Endodermal cell (in vitro differentiated cells): ENCODE data around the gene SDK1. TPM values are rescaled to one million over a fixed set of nuclear protein-coding genes. Genes with fewer than 3 reads are reported as not detected.
A peak's percentile ranks its signal among the peaks of the same experiment; 100 is the strongest.

Experiments
- DNase-seq: peaks from one replicate; pipeline ENCODE4 v3.0.0-alpha.2; 2017
- H3K27ac ChIP-seq: 2 replicates; pipeline ENCODE4 v1.5.1; 2013; ENCODE audit warnings: mild to moderate bottlenecking, low read depth, low read length, moderate library complexity
- H3K27me3 ChIP-seq: 2 replicates; pipeline ENCODE4 v1.6.1; 2013; ENCODE audit warnings: mild to moderate bottlenecking, low read length, moderate library complexity; ENCODE audit not compliant: insufficient read depth, control insufficient read depth, poor library complexity, severe bottlenecking
- H3K36me3 ChIP-seq: 2 replicates; pipeline ENCODE4 v1.7.0; 2013; ENCODE audit warnings: mild to moderate bottlenecking, low read length, moderate library complexity; ENCODE audit not compliant: control insufficient read depth, insufficient read depth
- H3K4me1 ChIP-seq: one replicate; pipeline ENCODE4 v1.7.0; 2013; ENCODE audit warnings: low read length; ENCODE audit not compliant: control insufficient read depth, insufficient read depth
- H3K4me3 ChIP-seq: 2 replicates; pipeline ENCODE4 v1.5.1; 2013; ENCODE audit warnings: mild to moderate bottlenecking, low read length, moderate library complexity
- H3K9ac ChIP-seq: 2 replicates; pipeline ENCODE4 v1.6.1; 2013; ENCODE audit warnings: mild to moderate bottlenecking, low read length, moderate library complexity; ENCODE audit not compliant: poor library complexity, severe bottlenecking; ENCODE audit errors: extremely low read depth
- H3K9me3 ChIP-seq: 2 replicates; pipeline ENCODE4 v1.6.1; 2013; ENCODE audit warnings: mild to moderate bottlenecking, low read length, moderate library complexity; ENCODE audit not compliant: control insufficient read depth
- H3K27ac Mint-ChIP-seq: 2 replicates; pipeline ENCODE4 v1.8.0; 2020; ENCODE audit warnings: mixed read lengths
- H3K27me3 Mint-ChIP-seq: 2 replicates; pipeline ENCODE4 v1.8.0; 2021; ENCODE audit warnings: mild to moderate bottlenecking, mixed read lengths; ENCODE audit not compliant: insufficient read depth
- H3K36me3 Mint-ChIP-seq: 2 replicates; pipeline ENCODE4 v1.8.0; 2020; ENCODE audit warnings: low read depth, mixed read lengths
- H3K4me1 Mint-ChIP-seq: 2 replicates; pipeline ENCODE4 v1.8.0; 2020; ENCODE audit warnings: mixed read lengths
- H3K4me3 Mint-ChIP-seq: 2 replicates; pipeline ENCODE4 v1.8.0; 2020; ENCODE audit warnings: mild to moderate bottlenecking, moderate library complexity, mixed read lengths
- H3K9me3 Mint-ChIP-seq: 2 replicates; pipeline ENCODE4 v1.8.0; 2020; ENCODE audit warnings: mild to moderate bottlenecking, mixed read lengths
- CTCF ChIP-seq: fragments of 200-600 bp; sonication (generic); conservative IDR thresholded peaks from 2 replicates; pipeline ENCODE4 v1.5.0; 2021; ENCODE audit warnings: antibody characterized with exemption, mild to moderate bottlenecking
- WGBS, 2 experiments: methylation state at CpG; one replicate each; pipeline versions ENCODE4 v1.1.5 to v1.1.7; 2013; ENCODE audit warnings: missing lambda C conversion rate in 2 of 2, mixed read lengths in 1 of 2; ENCODE audit not compliant: insufficient coverage in 1 of 2, insufficient read length in 1 of 2; 5-methylcytosine and 5-hydroxymethylcytosine counted together
- total RNA-seq, 2 donors: library from RNA; stranded (reverse); fragmentation: NEBNext Ultra II Directional in 1 of 2; extraction: Animal tissue kit (Norgen Biotek cat#: 25700) in 1 of 2; gene quantifications; 2 replicates in 1 of 2; 3 replicates in 1 of 2; pipeline ENCODE4 v1.2.1, GENCODE V29; 2021

SDK1 gene
- total RNA-seq, 2 donors from 2014 or later = 22.7 to 23.1 TPM

- H3K27me3 ChIP-seq = no peaks in the 10 kb centered on the region
- H3K9me3 ChIP-seq = no peaks in the 10 kb centered on the region
- 85 to 100% methylated on average over 1 to 6 of the region's 6 CpGs for WGBS, 2 experiments
- peaks cover 1% of the 10 kb centered on the region for H3K9me3 Mint-ChIP-seq
- H3K27me3 Mint-ChIP-seq = peaks cover 1% of the 10 kb centered on the region
- peak; percentile 84 for DNase-seq
- H3K9ac ChIP-seq = no peak overlapping the region
- no peak overlapping the region for H3K4me3 ChIP-seq
- H3K27ac ChIP-seq = no peak overlapping the region
- no peak overlapping the region for H3K4me3 Mint-ChIP-seq
- H3K4me1 Mint-ChIP-seq = peaks cover 4% of the 10 kb centered on the region
- no peaks in the 10 kb centered on the region for H3K4me1 ChIP-seq
- no peak overlapping the region for H3K27ac Mint-ChIP-seq
- peaks cover 10% of the 10 kb centered on the region for H3K36me3 Mint-ChIP-seq
- no peaks in the 10 kb centered on the region for H3K36me3 ChIP-seq
- peak; percentile 77 for TF ChIP-seq CTCF
Observed at GRCh38 chr7:4226524-4226882, 925.5 kb downstream of the SDK1 start.

- DNase-seq = peak; percentile 24
- no peaks in the 10 kb centered on the region for H3K4me1 ChIP-seq
- Mint-ChIP-seq H3K27me3 (peaks cover 1% of the 10 kb centered on the region), H3K4me1 (peaks cover 7% of the 10 kb centered on the region), H3K9me3 (peaks cover 1% of the 10 kb centered on the region), H3K27ac (no peak overlapping the region), H3K36me3 (peaks cover 10% of the 10 kb centered on the region), H3K4me3 (no peak overlapping the region)
- no peak overlapping the region for H3K9ac ChIP-seq
- no peaks in the 10 kb centered on the region for H3K36me3 ChIP-seq
- H3K4me3 ChIP-seq = no peak overlapping the region
- 87 to 90% methylated on average over 19 to 22 of the region's 22 CpGs for WGBS, 2 experiments
- no peak for TF ChIP-seq CTCF
- H3K27ac ChIP-seq = peak overlapping the region; percentile 75
- no peaks in the 10 kb centered on the region for H3K27me3 ChIP-seq
- H3K9me3 ChIP-seq = no peaks in the 10 kb centered on the region
Observed at GRCh38 chr7:4227105-4228010, 926.3 kb downstream of the SDK1 start.

DNA sequence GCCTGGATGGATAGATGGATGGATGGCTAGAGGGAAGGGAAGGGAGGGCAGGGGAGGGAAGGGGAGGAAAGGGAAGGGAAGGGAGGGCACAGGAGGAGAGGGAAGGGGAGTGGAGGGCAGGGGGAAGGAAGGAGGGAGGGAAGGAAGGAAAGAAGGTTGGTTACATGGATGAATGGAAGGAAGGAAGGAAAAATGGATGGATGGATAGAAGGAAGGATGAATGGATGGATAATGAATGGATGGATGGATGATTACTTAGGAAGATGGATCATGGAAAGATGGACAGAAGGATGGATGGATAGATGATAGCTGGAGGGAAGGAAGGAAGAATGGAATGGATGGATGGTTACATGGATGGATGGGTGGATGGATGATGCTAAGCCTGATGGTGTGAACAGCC lies 929.3 kb downstream of the SDK1 start:
- Histone ChIP-seq H3K36me3 (no peaks in the 10 kb centered on the region), H3K27me3 (no peaks in the 10 kb centered on the region), H3K4me3 (no peak overlapping the region), H3K4me1 (no peaks in the 10 kb centered on the region), H3K9ac (no peak overlapping the region), H3K9me3 (no peaks in the 10 kb centered on the region), H3K27ac (no peak overlapping the region)
- DNase-seq = no peak
- Mint-ChIP-seq H3K27me3 (peaks cover 1% of the 10 kb centered on the region), H3K4me1 (peaks cover 7% of the 10 kb centered on the region), H3K27ac (no peak overlapping the region), H3K36me3 (no peaks in the 10 kb centered on the region), H3K4me3 (no peak overlapping the region), H3K9me3 (no peaks in the 10 kb centered on the region)
- TF ChIP-seq CTCF = no peak
